ENCODE data around the gene ACSS2.

DNA sequence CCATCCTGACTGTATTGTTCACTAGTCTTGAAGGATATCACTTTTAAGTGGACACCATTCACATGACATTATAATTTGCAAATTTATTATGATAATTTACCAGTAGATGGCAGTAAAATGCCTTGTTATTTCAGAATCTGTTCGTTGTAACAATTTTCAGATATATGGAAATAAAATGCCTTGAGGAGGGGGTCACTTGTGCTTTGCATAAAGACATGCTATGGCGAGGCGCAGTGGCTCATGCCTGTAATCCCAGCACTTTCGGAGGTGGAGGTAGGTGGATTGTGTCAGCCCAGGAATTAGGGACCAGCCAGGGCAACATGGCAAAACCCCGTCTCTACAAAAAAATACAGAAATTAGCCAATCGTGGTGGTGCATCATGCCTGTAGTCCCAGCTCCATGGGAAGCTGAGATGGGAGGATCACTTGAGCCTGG, 41.9 kb upstream of the ACSS2 start:
- no peak for TF ChIP-seq POLR2AphosphoS5 (IDR thresholded peaks at IDR 0.05)
- TF ChIP-seq, protein P1, sequence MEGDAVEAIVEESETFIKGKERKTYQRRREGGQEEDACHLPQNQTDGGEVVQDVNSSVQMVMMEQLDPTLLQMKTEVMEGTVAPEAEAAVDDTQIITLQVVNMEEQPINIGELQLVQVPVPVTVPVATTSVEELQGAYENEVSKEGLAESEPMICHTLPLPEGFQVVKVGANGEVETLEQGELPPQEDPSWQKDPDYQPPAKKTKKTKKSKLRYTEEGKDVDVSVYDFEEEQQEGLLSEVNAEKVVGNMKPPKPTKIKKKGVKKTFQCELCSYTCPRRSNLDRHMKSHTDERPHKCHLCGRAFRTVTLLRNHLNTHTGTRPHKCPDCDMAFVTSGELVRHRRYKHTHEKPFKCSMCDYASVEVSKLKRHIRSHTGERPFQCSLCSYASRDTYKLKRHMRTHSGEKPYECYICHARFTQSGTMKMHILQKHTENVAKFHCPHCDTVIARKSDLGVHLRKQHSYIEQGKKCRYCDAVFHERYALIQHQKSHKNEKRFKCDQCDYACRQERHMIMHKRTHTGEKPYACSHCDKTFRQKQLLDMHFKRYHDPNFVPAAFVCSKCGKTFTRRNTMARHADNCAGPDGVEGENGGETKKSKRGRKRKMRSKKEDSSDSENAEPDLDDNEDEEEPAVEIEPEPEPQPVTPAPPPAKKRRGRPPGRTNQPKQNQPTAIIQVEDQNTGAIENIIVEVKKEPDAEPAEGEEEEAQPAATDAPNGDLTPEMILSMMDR (IDR thresholded peaks at IDR 0.05): peak; percentile 12 to 15
- TF ChIP-seq EP300 (IDR thresholded peaks at IDR 0.05): no peak
